GM12878 (cell line): ENCODE data around the gene EME2. TPM values are rescaled to one million over a fixed set of nuclear protein-coding genes. Genes with fewer than 3 reads are reported as not detected.

Experiments
- ATAC-seq: fragments of 200-7000 bp; cut with Tn5 transposase; 3 replicates; pipeline ENCODE4 v1.9.1; 2020; ENCODE audit warnings: mild to moderate bottlenecking, moderate library complexity
- BruUV-seq: library from RNA; stranded (reverse); fragments of 400-500 nt; replicated peaks from 2 replicates; lab custom pipeline; 2021; lab: Mats Ljungman, UMichigan
- CTCF ChIA-PET: fragments of 300-600 bp; sonication (Branson Sonifier 250); formaldehyde crosslinking; extraction: SDS; loops from one replicate; lab custom pipeline; 2021; ENCODE audit warnings: inconsistent platforms; lab: Yijun Ruan, JAX
- POLR2A ChIA-PET: fragments of 350-600 bp; formaldehyde crosslinking; extraction: SDS; loops from one replicate; lab custom pipeline; 2021; ENCODE audit warnings: inconsistent platforms; lab: Charles Lee
- RAD21 ChIA-PET: fragments of 300-600 bp; sonication (Branson Sonifier 250); formaldehyde crosslinking; loops from one replicate; lab custom pipeline; 2023; ENCODE audit warnings: antibody characterized with exemption; ENCODE audit not compliant: unreplicated experiment; lab: Charles Lee
- SMC1A ChIA-PET: fragments of 300-600 bp; sonication (Branson Sonifier 250); formaldehyde crosslinking; loops from one replicate; lab custom pipeline; 2023; ENCODE audit not compliant: unreplicated experiment, uncharacterized antibody; lab: Charles Lee
- DNase-seq: peaks from one replicate; pipeline ENCODE4 v3.0.0-alpha.2; 2011; ENCODE audit warnings: low read depth, low spot score
- FAIRE-seq: peaks from 3 replicates; lab custom pipeline; 2011; peaks lifted over from hg19 to GRCh38; lab: Jason Lieb, UNC
- H2AFZ ChIP-seq: 2 replicates; pipeline ENCODE4 v1.6.0; 2011; ENCODE audit warnings: low read depth, low read length, control low read depth; ENCODE audit not compliant: control insufficient read depth
- H3K27ac ChIP-seq: 2 replicates; pipeline ENCODE4 v1.5.1; 2011; ENCODE audit warnings: control low read depth; ENCODE audit not compliant: control insufficient read depth, insufficient read depth
- H3K27me3 ChIP-seq, 2 experiments: replicated peaks in 1 of 2; 2 replicates each; pipeline versions ENCODE4 v1.6.0 to v1.6.1; 2011; ENCODE audit warnings: low read length in 1 of 2; ENCODE audit not compliant: control insufficient read depth in 2 of 2, insufficient read depth in 2 of 2
- H3K36me3 ChIP-seq, 2 experiments: 2 replicates each; pipeline ENCODE4 v1.5.1; 2011; ENCODE audit warnings: low read length in 1 of 2; ENCODE audit not compliant: control insufficient read depth in 2 of 2, insufficient read depth in 2 of 2
- H3K4me1 ChIP-seq: 2 replicates; pipeline ENCODE4 v1.6.1; 2011; ENCODE audit warnings: mild to moderate bottlenecking, low read length, moderate library complexity, mixed read lengths; ENCODE audit not compliant: control insufficient read depth, insufficient read depth
- H3K4me2 ChIP-seq: 2 replicates; pipeline ENCODE4 v1.6.0; 2011; ENCODE audit warnings: control low read depth; ENCODE audit not compliant: control insufficient read depth, insufficient read depth
- H3K4me3 ChIP-seq: fragments of 200-600 bp; sonication (generic); 2 replicates; pipeline ENCODE4 v1.5.1; 2016
- H3K79me2 ChIP-seq: 2 replicates; pipeline ENCODE4 v1.6.0; 2011; ENCODE audit warnings: low read length; ENCODE audit not compliant: control insufficient read depth, insufficient read depth
- H3K9ac ChIP-seq: 2 replicates; pipeline ENCODE4 v1.8.0; 2011; ENCODE audit warnings: low read length, control low read depth, mixed read lengths; ENCODE audit not compliant: control insufficient read depth, insufficient read depth
- H3K9me3 ChIP-seq: replicated peaks from 3 replicates; pipeline ENCODE4 v1.5.1; 2011; ENCODE audit warnings: mild to moderate bottlenecking, low read length; ENCODE audit not compliant: control insufficient read depth, insufficient read depth
- H4K20me1 ChIP-seq: 2 replicates; pipeline ENCODE4 v1.6.0; 2011; ENCODE audit not compliant: control insufficient read depth, insufficient read depth
- ATF3 ChIP-seq: IDR thresholded peaks from 2 replicates; pipeline ENCODE4 v1.6.1; 2011; ENCODE audit warnings: low read depth, mild to moderate bottlenecking, low read length, moderate library complexity, borderline replicate concordance; ENCODE audit errors: extremely low read depth
- BCL11A ChIP-seq: IDR thresholded peaks from 2 replicates; pipeline ENCODE4 v1.6.1; 2011; ENCODE audit warnings: low read depth, low read length
- BHLHE40 ChIP-seq, 2 experiments: fragments of 450-650 bp in 1 of 2; IDR thresholded peaks; 2 replicates each; pipeline ENCODE4 v1.6.1; 2011 to 2017; ENCODE audit warnings: low read depth in 2 of 2, borderline replicate concordance in 1 of 2, improper control_type of control experiment in 1 of 2, low read length in 1 of 2, mild to moderate bottlenecking in 1 of 2
- CBX5 ChIP-seq: sonication (generic); IDR thresholded peaks from 2 replicates; pipeline ENCODE4 v1.6.1; 2016; ENCODE audit warnings: low read depth, moderate library complexity, mild to moderate bottlenecking, inconsistent platforms
- CREM ChIP-seq: IDR thresholded peaks from 2 replicates; pipeline ENCODE4 v1.6.1; 2014; ENCODE audit warnings: antibody characterized with exemption, low read depth
- ESRRA ChIP-seq: IDR thresholded peaks from 2 replicates; pipeline ENCODE4 v1.6.1; 2012; ENCODE audit warnings: mild to moderate bottlenecking, low read length, improper control_type of control experiment
- IKZF1 ChIP-seq: fragments of 450-650 bp; conservative IDR thresholded peaks from 2 replicates; pipeline ENCODE4 v1.6.1; 2017; ENCODE audit warnings: antibody characterized with exemption, mild to moderate bottlenecking
- NFIC ChIP-seq: IDR thresholded peaks from 2 replicates; pipeline ENCODE4 v1.6.1; 2012; ENCODE audit warnings: low read depth, mild to moderate bottlenecking, inconsistent platforms, low read length, moderate library complexity
- NFYB ChIP-seq: IDR thresholded peaks from 2 replicates; pipeline ENCODE4 v1.6.1; 2011; ENCODE audit warnings: low read depth, mild to moderate bottlenecking, low read length, improper control_type of control experiment, moderate library complexity; ENCODE audit not compliant: insufficient read depth
- STAT3 ChIP-seq: IDR thresholded peaks from 2 replicates; pipeline ENCODE4 v1.6.1; 2011; ENCODE audit warnings: low read depth, low read length, improper control_type of control experiment
- YBX1 ChIP-seq: fragments of 450-650 bp; IDR thresholded peaks from 2 replicates; pipeline ENCODE4 v1.6.1; 2016; ENCODE audit warnings: antibody characterized with exemption
- ZBTB4 ChIP-seq: fragments of 450-650 bp; formaldehyde crosslinking; IDR thresholded peaks from 2 replicates; pipeline ENCODE4 v1.4.0; 2022; ENCODE audit warnings: mild to moderate bottlenecking, moderate library complexity
- ZNF207 ChIP-seq: fragments of 450-650 bp; IDR thresholded peaks from 2 replicates; pipeline ENCODE4 v1.6.1; 2014; ENCODE audit warnings: antibody characterized with exemption, mild to moderate bottlenecking, borderline replicate concordance
- WGBS: methylation state at CpG from one replicate; pipeline ENCODE4 v1.1.6; 2016; ENCODE audit warnings: low lambda C conversion rate; ENCODE audit not compliant: insufficient replicate concordance, insufficient coverage; ENCODE audit errors: missing lambda C conversion rate; 5-methylcytosine and 5-hydroxymethylcytosine counted together
- in situ Hi-C: fragments of 300-500 bp; cut with MboI; formaldehyde crosslinking; loops from 9 replicates; pipeline ENCODE4 v1.14.3; 2018; ENCODE audit warnings: mixed read lengths
- intact Hi-C: fragments of 100-400 bp; cut with micrococcal nuclease; formaldehyde crosslinking; loops from one replicate; pipeline ENCODE4 v1.14.2; 2022; ENCODE audit not compliant: unreplicated experiment
- polyA plus RNA-seq, 11 experiments: library from polyadenylated mRNA; depleted of rRNA in 4 of 11; unstranded in 6 of 11; stranded (reverse) in 5 of 11; fragments of >200 nt; fragmentation: Nextera tagmentation in 4 of 11; fragmentation: Illumina TruSeq in 1 of 11; extraction: Ambion mirVana in 4 of 11; extraction: Trizol in 1 of 11; gene quantifications; 1 replicate in 1 of 11; 2 replicates in 10 of 11; pipeline versions ENCODE4 v1.2.1 to v1.2.3, GENCODE V29; 2011 to 2016; ENCODE audit warnings: inconsistent platforms in 2 of 11, missing spikeins in 2 of 11, low read depth in 1 of 11
- total RNA-seq, 4 experiments: library from RNA; depleted of rRNA in 3 of 4; stranded (reverse); fragments of >200 nt in 3 of 4; fragmentation: Illumina TruSeq in 1 of 4; extraction: Trizol in 1 of 4; gene quantifications; 2 replicates each; pipeline versions ENCODE4 v1.2.1 to v1.2.3, GENCODE V29; 2013 to 2021
- TF ChIP-seq, protein P1 (sequence below): fragments of 450-650 bp; IDR thresholded peaks from 2 replicates; pipeline ENCODE4 v1.6.1; 2016; ENCODE audit warnings: mild to moderate bottlenecking, moderate library complexity, borderline replicate concordance

EME2 gene
- total and polyA plus RNA-seq, 10 of the 15 experiments (the other 5 are each of a cell fraction or from before 2014, with no cell fraction given), result 0.29 to 16.9 (median 4.1) TPM

DNA sequence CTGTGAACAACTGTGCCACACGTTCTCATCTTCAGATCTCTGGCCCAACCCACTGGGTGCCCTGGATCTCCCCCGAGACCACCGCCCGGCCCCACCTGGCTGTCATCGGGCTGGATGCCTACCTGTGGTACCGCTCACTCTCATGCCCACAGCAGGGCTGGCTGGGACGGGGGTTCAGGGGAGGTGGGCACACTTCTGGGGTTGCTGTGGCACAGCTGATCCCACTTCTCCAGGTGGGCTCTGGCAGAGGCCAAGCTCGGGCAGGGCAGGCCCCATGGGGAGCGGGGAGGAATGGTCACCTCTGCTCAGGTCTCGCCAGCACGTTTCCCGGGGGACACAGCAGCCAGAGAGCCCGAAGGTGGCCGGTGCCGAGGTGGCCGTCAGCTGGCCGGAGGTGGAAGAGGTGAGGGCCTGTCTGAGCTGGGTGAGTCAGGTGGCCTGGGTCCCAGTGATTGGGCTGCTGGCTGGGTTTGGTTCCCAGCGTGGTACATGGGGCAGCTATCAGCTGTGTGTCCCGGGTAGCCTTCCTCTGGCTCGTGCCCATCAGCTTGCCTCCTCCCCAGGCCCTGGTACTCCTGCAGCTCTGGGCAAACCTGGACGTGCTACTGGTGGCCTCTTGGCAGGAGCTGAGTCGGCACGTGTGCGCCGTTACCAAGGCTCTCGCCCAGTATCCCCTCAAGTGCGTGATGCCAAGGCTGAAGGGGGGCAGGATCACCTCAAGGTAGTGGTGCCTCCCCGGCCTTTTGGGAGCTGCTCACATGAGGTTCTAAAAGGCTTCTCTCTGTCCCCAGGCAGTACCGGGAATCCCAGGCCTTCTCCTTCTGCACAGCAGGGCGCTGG lies 2.6 kb downstream of the EME2 start:
- Histone ChIP-seq H3K4me2 (peak overlapping the region; percentile 94; the same call in 1 of the 2 replicates), H4K20me1 (no peaks in the 10 kb centered on the region), H3K36me3 (peaks cover 0 to 8% of the 10 kb centered on the region in 2 experiments; a peak in 2 of 4 replicates), H3K4me1 (peaks cover 14% of the 10 kb centered on the region), H3K9ac (no peak overlapping the region), H3K27ac (no peak overlapping the region), H3K79me2 (peaks cover 42% of the 10 kb centered on the region), H3K4me3 (0 out of 2 replicates have a peak overlapping the region, but pooled peaks have one; percentile 100), H3K9me3 (no peaks in the 10 kb centered on the region), H3K27me3 (no peaks in the 10 kb centered on the region), H2AFZ (no peak overlapping the region)
- in situ Hi-C loops (no loop called here), intact Hi-C loops (no loop called here)
- ChIA-PET CTCF (interaction anchor here (1.2 kb wide), 1 partner anchor 166 kb away, joined by 3 read pairs; no protein-coding TSS in a partner anchor), SMC1A (no interaction called here), POLR2A (interaction anchor here (5.8 kb wide), 1 partner anchor 7 kb away, joined by 39 read pairs; the partner anchor contains the start of genes NUBP2 and SPSB3), RAD21 (no interaction called here)
- BruUV-seq, result TSS peak; percentile 8
- no peak for ATAC-seq
- no peak for DNase-seq
- WGBS, result 87% methylated on average over 26 of the region's 30 CpGs
- FAIRE-seq, result no peak
- TF ChIP-seq BCL11A, result no peak
- TF ChIP-seq IKZF1, result no peak
- no peak for TF ChIP-seq CBX5
- no peak for TF ChIP-seq ATF3
- TF ChIP-seq NFIC, result no peak
- TF ChIP-seq NFYB, result no peak
- TF ChIP-seq ESRRA, result no peak
- TF ChIP-seq, protein P1, sequence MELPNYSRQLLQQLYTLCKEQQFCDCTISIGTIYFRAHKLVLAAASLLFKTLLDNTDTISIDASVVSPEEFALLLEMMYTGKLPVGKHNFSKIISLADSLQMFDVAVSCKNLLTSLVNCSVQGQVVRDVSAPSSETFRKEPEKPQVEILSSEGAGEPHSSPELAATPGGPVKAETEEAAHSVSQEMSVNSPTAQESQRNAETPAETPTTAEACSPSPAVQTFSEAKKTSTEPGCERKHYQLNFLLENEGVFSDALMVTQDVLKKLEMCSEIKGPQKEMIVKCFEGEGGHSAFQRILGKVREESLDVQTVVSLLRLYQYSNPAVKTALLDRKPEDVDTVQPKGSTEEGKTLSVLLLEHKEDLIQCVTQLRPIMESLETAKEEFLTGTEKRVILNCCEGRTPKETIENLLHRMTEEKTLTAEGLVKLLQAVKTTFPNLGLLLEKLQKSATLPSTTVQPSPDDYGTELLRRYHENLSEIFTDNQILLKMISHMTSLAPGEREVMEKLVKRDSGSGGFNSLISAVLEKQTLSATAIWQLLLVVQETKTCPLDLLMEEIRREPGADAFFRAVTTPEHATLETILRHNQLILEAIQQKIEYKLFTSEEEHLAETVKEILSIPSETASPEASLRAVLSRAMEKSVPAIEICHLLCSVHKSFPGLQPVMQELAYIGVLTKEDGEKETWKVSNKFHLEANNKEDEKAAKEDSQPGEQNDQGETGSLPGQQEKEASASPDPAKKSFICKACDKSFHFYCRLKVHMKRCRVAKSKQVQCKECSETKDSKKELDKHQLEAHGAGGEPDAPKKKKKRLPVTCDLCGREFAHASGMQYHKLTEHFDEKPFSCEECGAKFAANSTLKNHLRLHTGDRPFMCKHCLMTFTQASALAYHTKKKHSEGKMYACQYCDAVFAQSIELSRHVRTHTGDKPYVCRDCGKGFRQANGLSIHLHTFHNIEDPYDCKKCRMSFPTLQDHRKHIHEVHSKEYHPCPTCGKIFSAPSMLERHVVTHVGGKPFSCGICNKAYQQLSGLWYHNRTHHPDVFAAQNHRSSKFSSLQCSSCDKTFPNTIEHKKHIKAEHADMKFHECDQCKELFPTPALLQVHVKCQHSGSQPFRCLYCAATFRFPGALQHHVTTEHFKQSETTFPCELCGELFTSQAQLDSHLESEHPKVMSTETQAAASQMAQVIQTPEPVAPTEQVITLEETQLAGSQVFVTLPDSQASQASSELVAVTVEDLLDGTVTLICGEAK, result no peak
- no peak for TF ChIP-seq STAT3
- TF ChIP-seq CREM, result no peak
- TF ChIP-seq BHLHE40 (IDR thresholded peaks at IDR 0.05; ENCODE audit: borderline replicate concordance in 1 of 2, low read depth in 2 of 2, low read length in 1 of 2), result no peak
- no peak for TF ChIP-seq ZBTB4 (CRISPR knock-in tag)
- TF ChIP-seq ZNF207, result no peak
- no peak for TF ChIP-seq YBX1
